Small intestine (tissue), 7 donors: ENCODE measurements around the gene FHIT. TPM values are rescaled to one million over a fixed set of nuclear protein-coding genes. Genes with fewer than 3 reads are reported as not detected.

Experiments used
- DNase-seq, 2 donors: peaks; one replicate each; pipeline versions ENCODE4 v3.0.0 to v3.0.0-alpha.2; 2013
- FAIRE-seq: peaks from 2 replicates; lab custom pipeline; 2012; peaks lifted over from hg19 to GRCh38; lab: Jason Lieb, UNC
- H3K27ac ChIP-seq, 3 donors: one replicate each; pipeline ENCODE4 v1.5.1; 2013; ENCODE audit warnings: low read length in 2 of 3, mild to moderate bottlenecking in 2 of 3, control low read depth in 1 of 3, inconsistent platforms in 1 of 3, low read depth in 1 of 3, moderate library complexity in 1 of 3
- H3K27me3 ChIP-seq, 3 donors: one replicate each; pipeline ENCODE4 v1.6.1; 2013; ENCODE audit warnings: low read length in 3 of 3, inconsistent platforms in 1 of 3; ENCODE audit not compliant: control insufficient read depth in 3 of 3, insufficient read depth in 3 of 3
- H3K36me3 ChIP-seq, 3 donors: one replicate each; pipeline ENCODE4 v1.6.1; 2013; ENCODE audit warnings: low read length in 3 of 3, inconsistent platforms in 1 of 3, low read depth in 1 of 3, mild to moderate bottlenecking in 1 of 3, moderate library complexity in 1 of 3; ENCODE audit not compliant: control insufficient read depth in 3 of 3, insufficient read depth in 2 of 3
- H3K4me1 ChIP-seq, 3 donors: one replicate each; pipeline ENCODE4 v1.6.1; 2013; ENCODE audit warnings: low read length in 2 of 3, inconsistent platforms in 1 of 3, low read depth in 1 of 3, mild to moderate bottlenecking in 1 of 3, moderate library complexity in 1 of 3; ENCODE audit not compliant: control insufficient read depth in 3 of 3, insufficient read depth in 2 of 3
- H3K4me3 ChIP-seq, 3 donors: one replicate each; pipeline ENCODE4 v1.5.1; 2013; ENCODE audit warnings: low read length in 3 of 3, control low read depth in 1 of 3, inconsistent platforms in 1 of 3, low read depth in 1 of 3, mild to moderate bottlenecking in 1 of 3, moderate library complexity in 1 of 3
- H3K9me3 ChIP-seq, 2 donors: one replicate each; pipeline ENCODE4 v1.6.1; 2013; ENCODE audit warnings: low read depth in 1 of 2, low read length in 1 of 2; ENCODE audit not compliant: control insufficient read depth in 2 of 2, insufficient read depth in 1 of 2
- WGBS, 3 donors: extraction: QIAGEN DNeasy Blood & Tissue Kit; methylation state at CpG; one replicate each; pipeline ENCODE4 v1.1.7; 2013; 5-methylcytosine and 5-hydroxymethylcytosine counted together
- polyA plus RNA-seq, 4 donors: library from polyadenylated mRNA; stranded (reverse) in 3 of 4; unstranded in 1 of 4; fragments of 200-250 nt in 3 of 4; fragments of 120-200 nt in 1 of 4; gene quantifications; one replicate each; pipeline versions ENCODE4 v1.2.1 to v1.2.3, GENCODE V29; 2013
- donor health status: healthy with polysubstance abuse.
- donor health status: control.
- donor health status: control.
- donor health status: Bipolar disorder and iron deficiency.
- donor health status: healthy.

FHIT gene
- polyA plus RNA-seq, 4 donors, result 4.4 to 30.4 (median 7.0) TPM

- FAIRE-seq (no peak), DNase-seq (no peak)
- WGBS, 3 donors, result 88 to 95% (median 91%) methylated on average over 6 of the region's 6 CpGs
- H3K27ac ChIP-seq, result no peak overlapping the region
- H3K9me3 ChIP-seq, result peaks cover 0 to 4% of the 10 kb centered on the region in 2 donors
- no peaks in the 10 kb centered on the region for H3K4me1 ChIP-seq
- H3K27me3 ChIP-seq, result no peaks in the 10 kb centered on the region
- H3K36me3 ChIP-seq, result no peaks in the 10 kb centered on the region
- H3K4me3 ChIP-seq, result no peak overlapping the region
Observed at GRCh38 chr3:60277361-60277800, 973.9 kb downstream of the FHIT start.

GRCh38 chr3:60276615-60277014, 974.6 kb downstream of the FHIT start:
- Histone ChIP-seq H3K27ac (no peak overlapping the region), H3K9me3 (peaks cover 0 to 4% of the 10 kb centered on the region in 2 donors), H3K27me3 (no peaks in the 10 kb centered on the region), H3K36me3 (no peaks in the 10 kb centered on the region), H3K4me1 (no peaks in the 10 kb centered on the region), H3K4me3 (no peak overlapping the region)
- WGBS, 3 donors, result 71 to 100% (median 94%) methylated on average over 2 of the region's 2 CpGs
- DNase-seq (no peak), FAIRE-seq (no peak)

GRCh38 chr3:60274646-60275045, 976.6 kb downstream of the FHIT start:
- peaks cover 0 to 4% of the 10 kb centered on the region in 2 donors for H3K9me3 ChIP-seq
- FAIRE-seq (no peak), DNase-seq (no peak)
- H3K27ac ChIP-seq, result no peak overlapping the region
- H3K27me3 ChIP-seq, result no peaks in the 10 kb centered on the region
- no peaks in the 10 kb centered on the region for H3K4me1 ChIP-seq
- no peaks in the 10 kb centered on the region for H3K36me3 ChIP-seq
- no peak overlapping the region for H3K4me3 ChIP-seq

- no peaks in the 10 kb centered on the region for H3K4me1 ChIP-seq
Observed at GRCh38 chr3:60274098-60274497, 977.2 kb downstream of the FHIT start.

GRCh38 chr3:60269829-60270266, 981.4 kb downstream of the FHIT start:
- no peaks in the 10 kb centered on the region for H3K36me3 ChIP-seq
- no peak for FAIRE-seq
- H3K9me3 ChIP-seq, result no peaks in the 10 kb centered on the region
- H3K27ac ChIP-seq, result no peak overlapping the region
- WGBS, 3 donors, result 89 to 97% (median 96%) methylated on average over 7 of the region's 7 CpGs
- no peak overlapping the region for H3K4me3 ChIP-seq
- no peak for DNase-seq
- no peaks in the 10 kb centered on the region for H3K27me3 ChIP-seq
- H3K4me1 ChIP-seq, result no peaks in the 10 kb centered on the region

More at GRCh38 chr3:60274098-60274497, 977.2 kb downstream of the FHIT start:
- H3K27me3 ChIP-seq, result no peaks in the 10 kb centered on the region
- WGBS, 3 donors, result 79 to 86% (median 81%) methylated on average over 2 of the region's 2 CpGs
- H3K4me3 ChIP-seq, result no peak overlapping the region
- H3K9me3 ChIP-seq, result peaks cover 0 to 4% of the 10 kb centered on the region in 2 donors
- DNase-seq, result no peak
- H3K27ac ChIP-seq, result no peak overlapping the region
- H3K36me3 ChIP-seq, result no peaks in the 10 kb centered on the region
- no peak for FAIRE-seq

GRCh38 chr3:60269377-60269776, 981.9 kb downstream of the FHIT start:
- no peaks in the 10 kb centered on the region for H3K36me3 ChIP-seq
- H3K27me3 ChIP-seq, result no peaks in the 10 kb centered on the region
- no peaks in the 10 kb centered on the region for H3K9me3 ChIP-seq
- H3K4me3 ChIP-seq, result no peak overlapping the region
- no peak for FAIRE-seq
- DNase-seq, result no peak
- no peaks in the 10 kb centered on the region for H3K4me1 ChIP-seq
- no peak overlapping the region for H3K27ac ChIP-seq
- 96 to 100% (median 97%) methylated on average over 1 of the region's 1 CpG for WGBS, 3 donors

- H3K4me3 ChIP-seq, result no peak overlapping the region
- H3K36me3 ChIP-seq, result no peaks in the 10 kb centered on the region
- no peak overlapping the region for H3K27ac ChIP-seq
- 32 to 38% (median 38%) methylated on average over 2 of the region's 2 CpGs for WGBS, 3 donors
- no peak for FAIRE-seq
- no peak for DNase-seq
- H3K9me3 ChIP-seq, result no peaks in the 10 kb centered on the region
- no peaks in the 10 kb centered on the region for H3K4me1 ChIP-seq
- H3K27me3 ChIP-seq, result no peaks in the 10 kb centered on the region
Observed at GRCh38 chr3:60268123-60268522, 983.1 kb downstream of the FHIT start.

- H3K27me3 ChIP-seq, result no peaks in the 10 kb centered on the region
- H3K4me3 ChIP-seq, result no peak overlapping the region
- DNase-seq (no peak), FAIRE-seq (no peak)
- no peaks in the 10 kb centered on the region for H3K36me3 ChIP-seq
- H3K4me1 ChIP-seq, result no peaks in the 10 kb centered on the region
- H3K27ac ChIP-seq, result no peak overlapping the region
- WGBS, 3 donors, result 92 to 98% (median 93%) methylated on average over 2 of the region's 2 CpGs
- no peaks in the 10 kb centered on the region for H3K9me3 ChIP-seq
Observed at GRCh38 chr3:60266444-60266843, 984.8 kb downstream of the FHIT start.

- no peak for FAIRE-seq
- Histone ChIP-seq H3K27me3 (no peaks in the 10 kb centered on the region), H3K4me1 (no peaks in the 10 kb centered on the region)
Observed at GRCh38 chr3:60263191-60263590, 988.1 kb downstream of the FHIT start.

More at GRCh38 chr3:60263191-60263590, 988.1 kb downstream of the FHIT start:
- Histone ChIP-seq H3K27ac (no peak overlapping the region), H3K4me3 (no peak overlapping the region), H3K36me3 (no peaks in the 10 kb centered on the region), H3K9me3 (no peaks in the 10 kb centered on the region)
- DNase-seq, result no peak
